ENCODE data around the gene ANGEL2. TPM values are rescaled to one million over a fixed set of nuclear protein-coding genes. Genes with fewer than 3 reads are reported as not detected.

ANGEL2 gene
- total and polyA plus RNA-seq, 2 of the 13 experiments (the other 11 are each of a cell fraction or from before 2014, with no cell fraction given): 12.3 to 25.4 TPM

DNA sequence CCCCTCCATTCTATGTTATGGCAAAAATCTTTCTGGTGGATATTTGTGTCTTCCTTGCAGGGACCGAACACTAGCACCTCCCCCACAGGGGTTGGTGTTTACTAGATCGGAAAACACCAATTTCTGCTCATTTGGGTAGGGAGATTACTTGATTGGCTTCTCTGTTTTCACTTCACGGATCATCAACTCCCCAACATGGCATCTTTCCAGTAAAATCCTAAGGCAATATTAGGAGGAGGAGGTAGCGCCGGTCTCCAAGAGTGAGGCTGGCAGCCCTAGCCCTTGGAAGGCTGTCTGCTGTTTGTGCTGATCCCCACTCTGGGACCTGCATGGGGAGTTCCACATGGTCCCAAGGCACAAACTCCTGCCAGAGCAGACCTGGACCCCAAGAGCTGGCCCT, 53.2 kb downstream of the ANGEL2 start:
- Histone ChIP-seq H3K79me2 (ENCODE audit: insufficient read depth, low read length) (no peaks in the 10 kb centered on the region), H3K27ac (ENCODE audit: extremely low read length, insufficient read depth, low read length) (no peak overlapping the region), H3K4me3 (replicated peaks in 1 of 3; ENCODE audit: insufficient read depth in 1 of 3, low read depth in 2 of 3, low read length in 3 of 3) (no peak overlapping the region), H3K27me3 (ENCODE audit: control insufficient read depth in 1 of 2, insufficient read depth in 2 of 2, low read length in 2 of 2) (no peaks in the 10 kb centered on the region), H3K4me2 (ENCODE audit: low read depth, low read length) (no peak overlapping the region), H2AFZ (ENCODE audit: low read length) (no peak overlapping the region), H3K9ac (ENCODE audit: insufficient read depth, low read depth, low read length) (no peak overlapping the region), H4K20me1 (ENCODE audit: insufficient read depth, low read length) (no peaks in the 10 kb centered on the region), H3K36me3 (replicated peaks in 1 of 2; ENCODE audit: control insufficient read depth in 1 of 2, insufficient read depth in 2 of 2, low read length in 2 of 2) (no peaks in the 10 kb centered on the region), H3K9me3 (ENCODE audit: low read length) (no peaks in the 10 kb centered on the region), H3K4me1 (ENCODE audit: insufficient read depth, low read length) (no peaks in the 10 kb centered on the region)
- intact Hi-C loops (cut with micrococcal nuclease; ENCODE audit: unreplicated experiment) (no loop called here), in situ Hi-C loops (cut with HindIII; ENCODE audit: extremely low pct_ligation_motif_present, low pct_unique_long_range_greater_than_20kb) (no loop called here)
- no peak for DNase-seq (ENCODE audit: low spot score)
- 86% methylated on average over 5 of the region's 5 CpGs for WGBS (ENCODE audit: low lambda C conversion rate)
- CTCF ChIA-PET (ENCODE audit: low intra/inter-chr PET ratio, low total read pairs): no interaction called here
- POLR2A ChIA-PET: no interaction called here
- TF ChIP-seq TCF7L2 (IDR thresholded peaks at IDR 0.05; ENCODE audit: low read depth, low read length) (no peak), ZNF253 (CRISPR knock-in tag; IDR thresholded peaks at IDR 0.05; ENCODE audit: borderline replicate concordance) (no peak), MYC (CRISPR knock-in tag; IDR thresholded peaks at IDR 0.05; ENCODE audit: borderline replicate concordance) (no peak), TEAD3 (CRISPR knock-in tag; optimal IDR thresholded peaks at IDR 0.05; ENCODE audit: borderline replicate concordance) (no peak), RARG (CRISPR knock-in tag; IDR thresholded peaks at IDR 0.05; ENCODE audit: low read depth) (no peak), HDAC2 (CRISPR knock-in tag; IDR thresholded peaks at IDR 0.05) (no peak), PHF21A (CRISPR knock-in tag; IDR thresholded peaks at IDR 0.05) (no peak), HCFC1 (IDR thresholded peaks at IDR 0.05; ENCODE audit: low read depth, low read length) (no peak), GATA4 (IDR thresholded peaks at IDR 0.05; ENCODE audit: borderline replicate concordance, low read depth) (no peak), HOXA9 (CRISPR knock-in tag; IDR thresholded peaks at IDR 0.05; ENCODE audit: borderline replicate concordance) (no peak), NCOA1 (CRISPR knock-in tag; IDR thresholded peaks at IDR 0.05) (no peak), ZNF724P (CRISPR knock-in tag; IDR thresholded peaks at IDR 0.05; ENCODE audit: borderline replicate concordance) (no peak), ZNF251 (CRISPR knock-in tag; IDR thresholded peaks at IDR 0.05) (no peak), CHD4 (IDR thresholded peaks at IDR 0.05; ENCODE audit: borderline replicate concordance, low read length) (no peak), NR1H2 (CRISPR knock-in tag; IDR thresholded peaks at IDR 0.05; ENCODE audit: borderline replicate concordance, low read depth) (no peak), GZF1 (CRISPR knock-in tag; IDR thresholded peaks at IDR 0.05) (no peak), ZNF607 (CRISPR knock-in tag; IDR thresholded peaks at IDR 0.05; ENCODE audit: borderline replicate concordance) (no peak)
- TF ChIP-seq, protein P1, sequence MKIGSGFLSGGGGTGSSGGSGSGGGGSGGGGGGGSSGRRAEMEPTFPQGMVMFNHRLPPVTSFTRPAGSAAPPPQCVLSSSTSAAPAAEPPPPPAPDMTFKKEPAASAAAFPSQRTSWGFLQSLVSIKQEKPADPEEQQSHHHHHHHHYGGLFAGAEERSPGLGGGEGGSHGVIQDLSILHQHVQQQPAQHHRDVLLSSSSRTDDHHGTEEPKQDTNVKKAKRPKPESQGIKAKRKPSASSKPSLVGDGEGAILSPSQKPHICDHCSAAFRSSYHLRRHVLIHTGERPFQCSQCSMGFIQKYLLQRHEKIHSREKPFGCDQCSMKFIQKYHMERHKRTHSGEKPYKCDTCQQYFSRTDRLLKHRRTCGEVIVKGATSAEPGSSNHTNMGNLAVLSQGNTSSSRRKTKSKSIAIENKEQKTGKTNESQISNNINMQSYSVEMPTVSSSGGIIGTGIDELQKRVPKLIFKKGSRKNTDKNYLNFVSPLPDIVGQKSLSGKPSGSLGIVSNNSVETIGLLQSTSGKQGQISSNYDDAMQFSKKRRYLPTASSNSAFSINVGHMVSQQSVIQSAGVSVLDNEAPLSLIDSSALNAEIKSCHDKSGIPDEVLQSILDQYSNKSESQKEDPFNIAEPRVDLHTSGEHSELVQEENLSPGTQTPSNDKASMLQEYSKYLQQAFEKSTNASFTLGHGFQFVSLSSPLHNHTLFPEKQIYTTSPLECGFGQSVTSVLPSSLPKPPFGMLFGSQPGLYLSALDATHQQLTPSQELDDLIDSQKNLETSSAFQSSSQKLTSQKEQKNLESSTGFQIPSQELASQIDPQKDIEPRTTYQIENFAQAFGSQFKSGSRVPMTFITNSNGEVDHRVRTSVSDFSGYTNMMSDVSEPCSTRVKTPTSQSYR (CRISPR knock-in tag; IDR thresholded peaks at IDR 0.05; ENCODE audit: borderline replicate concordance): no peak
- TF ChIP-seq, protein P2, sequence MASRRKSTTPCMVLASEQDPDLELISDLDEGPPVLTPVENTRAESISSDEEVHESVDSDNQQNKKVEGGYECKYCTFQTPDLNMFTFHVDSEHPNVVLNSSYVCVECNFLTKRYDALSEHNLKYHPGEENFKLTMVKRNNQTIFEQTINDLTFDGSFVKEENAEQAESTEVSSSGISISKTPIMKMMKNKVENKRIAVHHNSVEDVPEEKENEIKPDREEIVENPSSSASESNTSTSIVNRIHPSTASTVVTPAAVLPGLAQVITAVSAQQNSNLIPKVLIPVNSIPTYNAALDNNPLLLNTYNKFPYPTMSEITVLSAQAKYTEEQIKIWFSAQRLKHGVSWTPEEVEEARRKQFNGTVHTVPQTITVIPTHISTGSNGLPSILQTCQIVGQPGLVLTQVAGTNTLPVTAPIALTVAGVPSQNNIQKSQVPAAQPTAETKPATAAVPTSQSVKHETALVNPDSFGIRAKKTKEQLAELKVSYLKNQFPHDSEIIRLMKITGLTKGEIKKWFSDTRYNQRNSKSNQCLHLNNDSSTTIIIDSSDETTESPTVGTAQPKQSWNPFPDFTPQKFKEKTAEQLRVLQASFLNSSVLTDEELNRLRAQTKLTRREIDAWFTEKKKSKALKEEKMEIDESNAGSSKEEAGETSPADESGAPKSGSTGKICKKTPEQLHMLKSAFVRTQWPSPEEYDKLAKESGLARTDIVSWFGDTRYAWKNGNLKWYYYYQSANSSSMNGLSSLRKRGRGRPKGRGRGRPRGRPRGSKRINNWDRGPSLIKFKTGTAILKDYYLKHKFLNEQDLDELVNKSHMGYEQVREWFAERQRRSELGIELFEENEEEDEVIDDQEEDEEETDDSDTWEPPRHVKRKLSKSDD (CRISPR knock-in tag; IDR thresholded peaks at IDR 0.05; ENCODE audit: low read depth): no peak
- no peak for FAIRE-seq
- no TSS peak for BruUV-seq (replicated peaks)
- ATAC-seq: no peak

Data from HepG2 (cell line).